ENCODE measurements around the gene TEX10. TPM values are rescaled to one million over a fixed set of nuclear protein-coding genes. Genes with fewer than 3 reads are reported as not detected.

TEX10 gene
- total and polyA plus RNA-seq, 2 donors (not counting 3 experiments of a cell fraction or from before 2014, with no cell fraction given), result 13.6 to 21.2 TPM

GRCh38 chr9:100287186-100287585, 65.6 kb downstream of the TEX10 start:
- dilution Hi-C loops (cut with MboI; ENCODE audit: extremely low pct_ligation_motif_present, low sequenced_read_pairs), result no loop called here
- no TSS peak for BruUV-seq (replicated peaks)
- no peaks in the 10 kb centered on the region for H3K79me2 ChIP-seq (ENCODE audit: control insufficient read depth, insufficient read depth, low read length)
- no peaks in the 10 kb centered on the region for H3K27me3 ChIP-seq (ENCODE audit: control insufficient read depth in 2 of 2, insufficient read depth in 2 of 2, low read length in 2 of 2)
- TF ChIP-seq EZH2 (IDR thresholded peaks at IDR 0.05; ENCODE audit: borderline replicate concordance, low read depth, low read length, severe bottlenecking) (no peak), JUN (IDR thresholded peaks at IDR 0.05; ENCODE audit: borderline replicate concordance, insufficient read depth, insufficient read length, low read depth) (no peak), POLR2A (IDR thresholded peaks at IDR 0.05; ENCODE audit: low read depth, low read length) (no peak), POLR2AphosphoS5 (IDR thresholded peaks at IDR 0.05; ENCODE audit: insufficient read depth, low read depth, low read length) (no peak), FOS (IDR thresholded peaks at IDR 0.05; ENCODE audit: borderline replicate concordance, insufficient read depth, low read length) (no peak), CTCF (IDR thresholded peaks at IDR 0.05; ENCODE audit: extremely low read depth in 1 of 2, insufficient read depth in 1 of 2, low read depth in 1 of 2, low read length in 2 of 2) (no peak), MAX (IDR thresholded peaks at IDR 0.05; ENCODE audit: insufficient read depth, insufficient read length) (no peak), GATA2 (IDR thresholded peaks at IDR 0.05; ENCODE audit: insufficient read depth, insufficient read length, low read depth, low read length) (no peak), MYC (IDR thresholded peaks at IDR 0.05; ENCODE audit: low read depth, low read length) (no peak)
- no peak overlapping the region for H3K9ac ChIP-seq (replicated peaks; ENCODE audit: extremely low read depth, insufficient read depth, low read length)
- intact Hi-C loops (cut with micrococcal nuclease), result no loop called here
- ChIA-PET POLR2A (no interaction called here), CTCF (no interaction called here)
- no peaks in the 10 kb centered on the region for H3K4me1 ChIP-seq (ENCODE audit: control insufficient read depth, extremely low read depth, insufficient read depth, low read length)
- no peak overlapping the region for H3K4me2 ChIP-seq (ENCODE audit: insufficient read depth, low read length)
- no peaks in the 10 kb centered on the region for H3K9me3 ChIP-seq (replicated peaks; ENCODE audit: control insufficient read depth, insufficient read depth, low read length)
- FAIRE-seq (no peak), DNase-seq (ENCODE audit: low read depth, low spot score) (no peak)
- no peak overlapping the region for H3K4me3 ChIP-seq (replicated peaks in 1 of 3; ENCODE audit: insufficient read depth in 1 of 3, low read depth in 1 of 3, low read length in 3 of 3)
- no peaks in the 10 kb centered on the region for H4K20me1 ChIP-seq (replicated peaks; ENCODE audit: control insufficient read depth, extremely low read depth, insufficient read depth, low read length)
- H2AFZ ChIP-seq (ENCODE audit: low read depth, low read length), result no peak overlapping the region
- H3K27ac ChIP-seq (ENCODE audit: insufficient read depth, low read depth, low read length), result no peak overlapping the region
- peaks cover 3 to 5% of the 10 kb centered on the region in 2 experiments for H3K36me3 ChIP-seq (ENCODE audit: control insufficient read depth in 2 of 2, extremely low read depth in 1 of 2, insufficient read depth in 2 of 2, low read length in 2 of 2)
- no peaks in the 10 kb centered on the region for H3K9me1 ChIP-seq (replicated peaks; ENCODE audit: control insufficient read depth, extremely low read depth, insufficient read depth, low read length)
